ENCODE measurements around the gene SAV1.

The SAV1 gene

GRCh38 chr14:50616275-50616674 lies 51.8 kb downstream of the SAV1 start:
- no peaks in the 10 kb centered on the region for H4K20me1 ChIP-seq (ENCODE audit: insufficient read depth, low read length, poor library complexity, severe bottlenecking)
- no peak for TF ChIP-seq CTCF (conservative IDR thresholded peaks at IDR 0.05; ENCODE audit: low read length)
- TF ChIP-seq EZH2phosphoT487 (IDR thresholded peaks at IDR 0.05; ENCODE audit: borderline replicate concordance), result no peak
- H3K9ac ChIP-seq (ENCODE audit: low read depth, low read length, poor library complexity, severe bottlenecking), result no peak overlapping the region
- no peaks in the 10 kb centered on the region for H3K9me3 ChIP-seq (ENCODE audit: insufficient read depth, low read depth, low read length)
- H3F3A ChIP-seq (ENCODE audit: low read depth), result no peaks in the 10 kb centered on the region
- H3K4me1 ChIP-seq (ENCODE audit: insufficient read depth, low read length, poor library complexity, severe bottlenecking), result no peaks in the 10 kb centered on the region
- H3K9me2 ChIP-seq (replicated peaks; ENCODE audit: low read depth, low read length), result no peaks in the 10 kb centered on the region
- H3K36me3 ChIP-seq (ENCODE audit: insufficient read depth, low read length), result no peaks in the 10 kb centered on the region; the same call in 1 of the 2 replicates
- no peak overlapping the region for H3K4me3 ChIP-seq (ENCODE audit: low read length, poor library complexity, severe bottlenecking)
- H3K79me2 ChIP-seq (ENCODE audit: insufficient read depth, low read length), result no peaks in the 10 kb centered on the region
- no peaks in the 10 kb centered on the region for H3K27me3 ChIP-seq (ENCODE audit: insufficient read depth, low read length, poor library complexity, severe bottlenecking)
- no peak overlapping the region for H3K4me2 ChIP-seq (ENCODE audit: low read depth, low read length, poor library complexity, severe bottlenecking)
- H2AFZ ChIP-seq (ENCODE audit: low read length), result no peak overlapping the region

DNA sequence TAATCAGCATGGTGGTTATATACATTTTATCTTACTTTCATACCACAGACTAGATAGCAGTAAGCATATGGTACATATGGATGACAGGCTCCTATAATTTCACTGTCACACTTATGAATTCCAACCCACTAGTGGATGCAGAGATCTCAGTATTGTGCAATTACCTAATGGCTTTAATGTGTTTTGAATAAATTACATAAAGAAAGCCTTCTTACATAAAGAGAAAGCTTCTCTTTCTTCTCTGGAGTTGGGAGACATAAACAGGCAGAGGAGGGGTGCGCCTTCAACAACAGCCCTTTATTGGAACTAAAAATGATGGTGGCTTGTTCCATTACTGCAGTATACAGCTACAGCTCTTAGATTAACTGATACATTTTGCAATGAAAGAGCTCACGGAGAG lies 52.6 kb downstream of the SAV1 start:
- no peak for TF ChIP-seq EZH2phosphoT487 (IDR thresholded peaks at IDR 0.05; ENCODE audit: borderline replicate concordance)
- TF ChIP-seq CTCF (conservative IDR thresholded peaks at IDR 0.05; ENCODE audit: low read length), result no peak
- Histone ChIP-seq H2AFZ (ENCODE audit: low read length) (no peak overlapping the region), H3K79me2 (ENCODE audit: insufficient read depth, low read length) (no peaks in the 10 kb centered on the region)

DNA sequence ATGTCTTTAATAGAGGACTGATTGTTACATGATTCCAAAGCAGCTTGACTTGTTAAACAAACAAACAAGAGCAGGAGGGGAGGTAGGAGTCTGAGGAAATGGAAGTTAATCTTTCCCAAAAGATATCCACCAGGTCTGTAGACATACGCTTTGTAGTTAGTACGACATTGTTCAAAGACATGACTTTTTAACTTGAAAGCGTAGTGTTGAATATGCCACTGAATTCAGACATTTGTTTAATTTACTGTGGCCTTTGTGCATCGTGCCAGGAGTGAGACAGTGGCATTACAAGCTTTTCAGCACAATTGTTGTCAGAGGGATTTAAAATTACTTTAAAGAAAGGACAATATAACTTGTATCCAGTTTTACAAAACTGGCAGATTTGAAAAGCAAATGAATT lies 53.0 kb downstream of the SAV1 start:
- H3F3A ChIP-seq (ENCODE audit: low read depth), result no peaks in the 10 kb centered on the region
- TF ChIP-seq CTCF (conservative IDR thresholded peaks at IDR 0.05; ENCODE audit: low read length) (no peak), EZH2phosphoT487 (IDR thresholded peaks at IDR 0.05; ENCODE audit: borderline replicate concordance) (no peak)
- no peaks in the 10 kb centered on the region; the same call in 1 of the 2 replicates for H3K36me3 ChIP-seq (ENCODE audit: insufficient read depth, low read length)
- no peak overlapping the region for H2AFZ ChIP-seq (ENCODE audit: low read length)
- H3K9ac ChIP-seq (ENCODE audit: low read depth, low read length, poor library complexity, severe bottlenecking), result no peak overlapping the region
- no peaks in the 10 kb centered on the region for H3K4me1 ChIP-seq (ENCODE audit: insufficient read depth, low read length, poor library complexity, severe bottlenecking)
- H3K9me2 ChIP-seq (replicated peaks; ENCODE audit: low read depth, low read length), result no peaks in the 10 kb centered on the region
- no peaks in the 10 kb centered on the region for H3K79me2 ChIP-seq (ENCODE audit: insufficient read depth, low read length)
- H4K20me1 ChIP-seq (ENCODE audit: insufficient read depth, low read length, poor library complexity, severe bottlenecking), result no peaks in the 10 kb centered on the region
- no peaks in the 10 kb centered on the region for H3K9me3 ChIP-seq (ENCODE audit: insufficient read depth, low read depth, low read length)
- H3K4me2 ChIP-seq (ENCODE audit: low read depth, low read length, poor library complexity, severe bottlenecking), result no peak overlapping the region
- no peaks in the 10 kb centered on the region for H3K27me3 ChIP-seq (ENCODE audit: insufficient read depth, low read length, poor library complexity, severe bottlenecking)
- no peak overlapping the region for H3K4me3 ChIP-seq (ENCODE audit: low read length, poor library complexity, severe bottlenecking)

More for the DNA sequence above, 52.6 kb downstream of the SAV1 start:
- Histone ChIP-seq H3K4me3 (ENCODE audit: low read length, poor library complexity, severe bottlenecking) (no peak overlapping the region), H4K20me1 (ENCODE audit: insufficient read depth, low read length, poor library complexity, severe bottlenecking) (no peaks in the 10 kb centered on the region), H3K9ac (ENCODE audit: low read depth, low read length, poor library complexity, severe bottlenecking) (no peak overlapping the region), H3K36me3 (ENCODE audit: insufficient read depth, low read length) (no peaks in the 10 kb centered on the region; the same call in 1 of the 2 replicates), H3K27me3 (ENCODE audit: insufficient read depth, low read length, poor library complexity, severe bottlenecking) (no peaks in the 10 kb centered on the region), H3F3A (ENCODE audit: low read depth) (no peaks in the 10 kb centered on the region), H3K4me2 (ENCODE audit: low read depth, low read length, poor library complexity, severe bottlenecking) (no peak overlapping the region), H3K9me2 (replicated peaks; ENCODE audit: low read depth, low read length) (no peaks in the 10 kb centered on the region), H3K4me1 (ENCODE audit: insufficient read depth, low read length, poor library complexity, severe bottlenecking) (no peaks in the 10 kb centered on the region), H3K9me3 (ENCODE audit: insufficient read depth, low read depth, low read length) (no peaks in the 10 kb centered on the region)

All from Loucy (cell line).